SK-N-SH (cell line): ENCODE measurements around the gene SOWAHD. TPM values are rescaled to one million over a fixed set of nuclear protein-coding genes. Genes with fewer than 3 reads are reported as not detected.
"Not testable (repeated sequence)": the region's sequence is repeated elsewhere in the genome, so short reads cannot be mapped to it uniquely, and the experiment has no call there.

Source experiments
- CTCF ChIA-PET: fragments of 300-600, 350-600 bp; formaldehyde crosslinking; extraction: SDS; loops from one replicate; lab custom pipeline; 2021; lab: Yijun Ruan, JAX
- POLR2A ChIA-PET: fragments of 350-600 bp; sonication (Branson Sonifier 250); formaldehyde crosslinking; extraction: SDS; loops from one replicate; lab custom pipeline; 2020; ENCODE audit warnings: antibody characterized with exemption, inconsistent platforms; lab: Yijun Ruan, JAX
- DNase-seq: peaks from one replicate; pipeline ENCODE4 v3.0.0; 2012
- H2AFZ ChIP-seq: fragments of 200-600 bp; sonication (generic); 2 replicates; pipeline ENCODE4 v1.8.1; 2016; ENCODE audit warnings: antibody characterized with exemption, mild to moderate bottlenecking, low read depth
- H3F3A ChIP-seq: fragments of 200-600 bp; sonication (generic); replicated peaks from 2 replicates; pipeline ENCODE3; 2016; ENCODE audit warnings: antibody characterized with exemption, mild to moderate bottlenecking; ENCODE audit not compliant: insufficient read depth
- H3K27ac ChIP-seq, 2 experiments: fragments of 200-500 bp in 1 of 2; fragments of 200-600 bp in 1 of 2; sonication (Bioruptor generic) in 1 of 2; sonication (generic), shearing (Covaris generic) in 1 of 2; 2 replicates each; pipeline versions ENCODE4 v1.5.1 to v1.6.1; 2014 to 2016; ENCODE audit warnings: low read depth in 2 of 2, inconsistent platforms in 1 of 2, low read length in 1 of 2, mild to moderate bottlenecking in 1 of 2, mixed read lengths in 1 of 2
- H3K27me3 ChIP-seq: fragments of 200-600 bp; sonication (generic), shearing (Covaris generic); 2 replicates; pipeline ENCODE4 v1.6.1; 2016; ENCODE audit warnings: mixed run types; ENCODE audit not compliant: insufficient read depth
- H3K36me3 ChIP-seq, 2 experiments: fragments of 200-500 bp in 1 of 2; fragments of 200-600 bp in 1 of 2; sonication (Bioruptor generic) in 1 of 2; sonication (generic) in 1 of 2; replicated peaks in 1 of 2; 2 replicates each; pipeline versions ENCODE3 to v1.5.1; 2014 to 2016; ENCODE audit warnings: low read length in 1 of 2, mild to moderate bottlenecking in 1 of 2; ENCODE audit not compliant: insufficient read depth in 2 of 2, control insufficient read depth in 1 of 2
- H3K4me1 ChIP-seq, 2 experiments: fragments of 200-500 bp in 1 of 2; fragments of 200-600 bp in 1 of 2; sonication (Bioruptor generic) in 1 of 2; sonication (generic), shearing (Covaris generic) in 1 of 2; 2 replicates each; pipeline versions ENCODE4 v1.5.1 to v1.6.1; 2014 to 2016; ENCODE audit warnings: low read depth in 1 of 2, low read length in 1 of 2, mixed run types in 1 of 2; ENCODE audit not compliant: insufficient read depth in 2 of 2, control insufficient read depth in 1 of 2
- H3K4me2 ChIP-seq: fragments of 200-600 bp; sonication (generic), shearing (Covaris generic); 2 replicates; pipeline ENCODE4 v1.6.1; 2017; ENCODE audit warnings: mixed run types
- H3K4me3 ChIP-seq, 2 experiments: fragments of 200-500 bp in 1 of 2; fragments of 200-600 bp in 1 of 2; sonication (Bioruptor generic) in 1 of 2; sonication (generic), shearing (Covaris generic) in 1 of 2; 2 replicates each; pipeline versions ENCODE4 v1.5.1 to v1.8.1; 2014 to 2016; ENCODE audit warnings: low read depth in 2 of 2, inconsistent platforms in 1 of 2, low read length in 1 of 2, mild to moderate bottlenecking in 1 of 2, mixed read lengths in 1 of 2, moderate library complexity in 1 of 2
- H3K79me2 ChIP-seq: fragments of 200-600 bp; sonication (generic); 2 replicates; pipeline ENCODE4 v1.8.1; 2017; ENCODE audit warnings: mild to moderate bottlenecking; ENCODE audit not compliant: insufficient read depth
- H3K9ac ChIP-seq: fragments of 200-600 bp; sonication (generic); 2 replicates; pipeline ENCODE4 v1.6.1; 2017; ENCODE audit warnings: mixed run types
- H3K9me2 ChIP-seq: fragments of 200-600 bp; sonication (generic); 2 replicates; pipeline ENCODE4 v1.6.1; 2017; ENCODE audit warnings: mixed run types
- H3K9me3 ChIP-seq: fragments of 200-600 bp; sonication (generic); 2 replicates; pipeline ENCODE4 v1.6.1; 2017; ENCODE audit warnings: mixed run types, mild to moderate bottlenecking, moderate library complexity
- H4K20me1 ChIP-seq: fragments of 200-600 bp; sonication (generic); 2 replicates; pipeline ENCODE4 v1.6.1; 2017; ENCODE audit warnings: mild to moderate bottlenecking, mixed run types; ENCODE audit not compliant: insufficient read depth
- CTCF ChIP-seq: fragments of 200-600 bp; sonication (generic); IDR thresholded peaks from 2 replicates; pipeline ENCODE4 v1.6.1; 2017; ENCODE audit warnings: antibody characterized with exemption, mild to moderate bottlenecking, moderate library complexity
- FOSL2 ChIP-seq: IDR thresholded peaks from 2 replicates; pipeline ENCODE4 v1.4.0; 2012; ENCODE audit warnings: low read depth, mild to moderate bottlenecking, moderate library complexity, borderline replicate concordance
- GABPA ChIP-seq: IDR thresholded peaks from 2 replicates; pipeline ENCODE4 v1.4.0; 2012; ENCODE audit warnings: low read depth, mild to moderate bottlenecking
- IRF3 ChIP-seq: fragments of 150-350 bp; IDR thresholded peaks from 2 replicates; pipeline ENCODE4 v1.6.1; 2016; ENCODE audit warnings: mild to moderate bottlenecking, low read depth, low read length
- JUND ChIP-seq: IDR thresholded peaks from 2 replicates; pipeline ENCODE4 v1.4.0; 2012
- MEF2A ChIP-seq: IDR thresholded peaks from 2 replicates; pipeline ENCODE4 v1.4.0; 2012; ENCODE audit warnings: low read depth, borderline replicate concordance
- NRF1 ChIP-seq: IDR thresholded peaks from 2 replicates; pipeline ENCODE4 v1.6.1; 2012; ENCODE audit warnings: low read depth, mild to moderate bottlenecking, low read length
- PBX3 ChIP-seq: IDR thresholded peaks from 2 replicates; pipeline ENCODE4; 2012
- POLR2AphosphoS5 ChIP-seq: IDR thresholded peaks from 2 replicates; pipeline ENCODE4 v1.6.1; 2012; ENCODE audit warnings: low read depth, low read length
- RCOR1 ChIP-seq: fragments of 150-350 bp; IDR thresholded peaks from 2 replicates; pipeline ENCODE4 v1.6.1; 2017; ENCODE audit warnings: antibody characterized with exemption, low read length
- RXRA ChIP-seq: IDR thresholded peaks from 2 replicates; pipeline ENCODE4 v1.4.0; 2012; ENCODE audit warnings: low read depth, mild to moderate bottlenecking, borderline replicate concordance
- SIN3A ChIP-seq: IDR thresholded peaks from 2 replicates; pipeline ENCODE4 v1.6.1; 2012; ENCODE audit warnings: low read depth, mild to moderate bottlenecking, low read length, moderate library complexity, borderline replicate concordance
- TAF1 ChIP-seq: IDR thresholded peaks from 2 replicates; pipeline ENCODE4 v1.6.1; 2012; ENCODE audit warnings: low read depth, mild to moderate bottlenecking, low read length, moderate library complexity, borderline replicate concordance
- TCF12 ChIP-seq: IDR thresholded peaks from 2 replicates; pipeline ENCODE4 v1.4.0; 2012
- USF2 ChIP-seq: fragments of 150-350 bp; IDR thresholded peaks from 2 replicates; pipeline ENCODE4 v1.6.1; 2017; ENCODE audit warnings: antibody characterized with exemption, low read length, low read depth, borderline replicate concordance
- YY1 ChIP-seq: IDR thresholded peaks from 2 replicates; pipeline ENCODE4 v1.4.0; 2012; ENCODE audit warnings: low read depth, mild to moderate bottlenecking
- WGBS: methylation state at CpG from one replicate; pipeline ENCODE4 v1.1.6; 2017; ENCODE audit warnings: low lambda C conversion rate; 5-methylcytosine and 5-hydroxymethylcytosine counted together
- polyA plus RNA-seq, 3 experiments: library from polyadenylated mRNA; depleted of rRNA; stranded (reverse); fragments of >200 nt; gene quantifications; 2 replicates each; pipeline ENCODE4 v1.2.3, GENCODE V29; 2012

SOWAHD gene
- polyA plus RNA-seq, 1 of the 3 experiments (the other 2 are of a cell fraction), result 0.20 TPM

- H3F3A ChIP-seq, H3K4me3 ChIP-seq, H3K9ac ChIP-seq, H2AFZ ChIP-seq, H3K36me3 ChIP-seq, H3K9me3 ChIP-seq, H3K9me2 ChIP-seq, H3K27me3 ChIP-seq, POLR2A ChIA-PET, H3K79me2 ChIP-seq, DNase-seq, H4K20me1 ChIP-seq: not testable (repeated sequence)
- 69% methylated on average over 10 of the region's 11 CpGs for whole genome bisulfite sequencing
- CTCF ChIA-PET, result interaction anchor here (1.0 to 1.1 kb wide), 2 partner anchors 12 to 253 kb away, joined by 3 read pairs; no protein-coding TSS in a partner anchor
- H3K27ac ChIP-seq, result peak overlapping the region in 1 of 2 experiments; percentile 69; a peak in 2 of 4 replicates
- TF ChIP-seq TCF12 (peak; percentile 27; the same call in 1 of the 2 replicates), FOSL2 (peak; percentile 57; the same call in 1 of the 2 replicates), PBX3 (0 out of 2 replicates have a peak, but pooled peaks have one; percentile 10), JUND (peak; percentile 40; the same call in 1 of the 2 replicates), RXRA (peak; percentile 31; the same call in 1 of the 2 replicates)
- TF ChIP-seq, all 33 proteins: peak for 5; not testable (repeated sequence) for 28
- H3K4me1 ChIP-seq, H3K4me2 ChIP-seq: not testable (repeated sequence)
These were observed 10.0 kb downstream of the SOWAHD start for GRCh38 chrX:119768436-119768835.

GRCh38 chrX:119769388-119769787 lies 11.0 kb downstream of the SOWAHD start:
- CTCF ChIA-PET, result interaction anchor here (1.0 kb wide), 1 partner anchor 254 kb away, joined by 3 read pairs; no protein-coding TSS in a partner anchor
- H4K20me1 ChIP-seq, DNase-seq, H3K27me3 ChIP-seq, H3K4me1 ChIP-seq, H3F3A ChIP-seq, H3K79me2 ChIP-seq, H2AFZ ChIP-seq, H3K4me2 ChIP-seq, H3K9me2 ChIP-seq, H3K9ac ChIP-seq, POLR2A ChIA-PET, H3K36me3 ChIP-seq, H3K27ac ChIP-seq, H3K9me3 ChIP-seq, H3K4me3 ChIP-seq: not testable (repeated sequence)
- WGBS, result 80% methylated on average over 3 of the region's 3 CpGs

- H3K27me3 ChIP-seq, result no peaks in the 10 kb centered on the region
- 95% methylated on average over 15 of the region's 15 CpGs for WGBS
- no peak overlapping the region for H3K9ac ChIP-seq
- ChIA-PET CTCF (interaction anchor here (0.8 to 1.8 kb wide), 5 partner anchors 9 to 287 kb away, joined by 3 to 8 read pairs (median 4); no protein-coding TSS in a partner anchor), POLR2A (interaction anchor here (1.5 kb wide), 1 partner anchor 16 kb away, joined by 9 read pairs; the partner anchor contains the start of gene RPL39)
- no peaks in the 10 kb centered on the region for H3K36me3 ChIP-seq
- H3F3A ChIP-seq, result no peaks in the 10 kb centered on the region
- no peak for DNase-seq
- no peaks in the 10 kb centered on the region for H3K9me2 ChIP-seq
- no peak overlapping the region for H3K4me3 ChIP-seq
- no peaks in the 10 kb centered on the region for H3K79me2 ChIP-seq
- no peak overlapping the region for H2AFZ ChIP-seq
- H4K20me1 ChIP-seq, result peaks cover 6% of the 10 kb centered on the region
- no peak overlapping the region for H3K27ac ChIP-seq
- H3K4me1 ChIP-seq, result no peaks in the 10 kb centered on the region
- H3K9me3 ChIP-seq, result no peaks in the 10 kb centered on the region
- H3K4me2 ChIP-seq, result no peak overlapping the region
- TF ChIP-seq MEF2A (no peak), SIN3A (no peak), GABPA (no peak), USF2 (no peak), RCOR1 (no peak), IRF3 (no peak), YY1 (no peak), NRF1 (no peak), TAF1 (no peak), POLR2AphosphoS5 (no peak), CTCF (no peak)
These were observed 17.3 kb downstream of the SOWAHD start for GRCh38 chrX:119775517-119776238.
